HepG2 (cell line): Measurements from ENCODE around the gene TMEM107. TPM values are rescaled to one million over a fixed set of nuclear protein-coding genes. Genes with fewer than 3 reads are reported as not detected.

Source experiments
- AGO1 ChIP-seq: fragments of 200-400 bp; formaldehyde crosslinking; IDR thresholded peaks from 2 replicates; pipeline ENCODE4 v1.6.1; 2017; ENCODE audit warnings: mild to moderate bottlenecking, low read depth, low read length, moderate library complexity; ENCODE audit not compliant: poor library complexity, severe bottlenecking
- MIXL1 ChIP-seq: IDR thresholded peaks from 2 replicates; pipeline ENCODE4 v1.6.1; 2016
- NR2F2 ChIP-seq: IDR thresholded peaks from 2 replicates; pipeline ENCODE4 v1.6.1; 2012; ENCODE audit warnings: low read depth, inconsistent platforms, borderline replicate concordance
- RBAK ChIP-seq: sonication (generic); formaldehyde crosslinking; IDR thresholded peaks from 2 replicates; pipeline ENCODE4 v1.5.1; 2020; ENCODE audit warnings: mild to moderate bottlenecking, missing genetic modification reagents
- ZNF205 ChIP-seq: IDR thresholded peaks from 2 replicates; pipeline ENCODE4 v1.6.1; 2018; ENCODE audit warnings: missing biosample characterization, missing genetic modification reagents
- ZNF207 ChIP-seq: fragments of 450-650 bp; IDR thresholded peaks from 2 replicates; pipeline ENCODE4 v1.6.1; 2016; ENCODE audit warnings: antibody characterized with exemption, borderline replicate concordance
- ZNF318 ChIP-seq: sonication (generic); formaldehyde crosslinking; IDR thresholded peaks from 2 replicates; pipeline ENCODE4 v1.4.0; 2020; ENCODE audit warnings: mild to moderate bottlenecking, missing genetic modification reagents
- ZNF34 ChIP-seq: sonication (generic); formaldehyde crosslinking; IDR thresholded peaks from 2 replicates; pipeline ENCODE4 v1.4.0; 2020; ENCODE audit warnings: mild to moderate bottlenecking, missing genetic modification reagents, borderline replicate concordance
- ZNF407 ChIP-seq: sonication (generic); formaldehyde crosslinking; IDR thresholded peaks from one replicate; pipeline ENCODE4 v1.5.1; 2020; ENCODE audit warnings: mild to moderate bottlenecking, missing genetic modification reagents; ENCODE audit errors: not compliant biosample characterization
- polyA plus RNA-seq, 8 experiments: library from polyadenylated mRNA; depleted of rRNA in 3 of 8; stranded (reverse) in 7 of 8; unstranded in 1 of 8; fragments of >200 nt; fragmentation: Illumina TruSeq in 4 of 8; extraction: Trizol in 4 of 8; gene quantifications; 2 replicates each; pipeline versions ENCODE4 v1.2.1 to v1.2.3, GENCODE V29; 2011 to 2016; ENCODE audit warnings: low read depth in 4 of 8, missing spikeins in 1 of 8, mixed read lengths in 1 of 8; ENCODE audit not compliant: insufficient read depth in 1 of 8
- total RNA-seq, 5 experiments: library from RNA; depleted of rRNA; stranded (reverse); fragments of >200 nt; fragmentation: Illumina TruSeq; extraction: Trizol; gene quantifications; 2 replicates each; pipeline ENCODE4 v1.2.3, GENCODE V29; 2016; ENCODE audit warnings: low read depth in 1 of 5
- TF ChIP-seq, protein P1 (sequence below): sonication (generic); formaldehyde crosslinking; IDR thresholded peaks from 2 replicates; pipeline ENCODE4 v1.9.0; 2022; ENCODE audit warnings: low read depth, missing genetic modification reagents

Gene TMEM107
- total and polyA plus RNA-seq, 2 of the 13 experiments (the other 11 are each of a cell fraction or from before 2014, with no cell fraction given), result 7.2 to 15.3 TPM

DNA sequence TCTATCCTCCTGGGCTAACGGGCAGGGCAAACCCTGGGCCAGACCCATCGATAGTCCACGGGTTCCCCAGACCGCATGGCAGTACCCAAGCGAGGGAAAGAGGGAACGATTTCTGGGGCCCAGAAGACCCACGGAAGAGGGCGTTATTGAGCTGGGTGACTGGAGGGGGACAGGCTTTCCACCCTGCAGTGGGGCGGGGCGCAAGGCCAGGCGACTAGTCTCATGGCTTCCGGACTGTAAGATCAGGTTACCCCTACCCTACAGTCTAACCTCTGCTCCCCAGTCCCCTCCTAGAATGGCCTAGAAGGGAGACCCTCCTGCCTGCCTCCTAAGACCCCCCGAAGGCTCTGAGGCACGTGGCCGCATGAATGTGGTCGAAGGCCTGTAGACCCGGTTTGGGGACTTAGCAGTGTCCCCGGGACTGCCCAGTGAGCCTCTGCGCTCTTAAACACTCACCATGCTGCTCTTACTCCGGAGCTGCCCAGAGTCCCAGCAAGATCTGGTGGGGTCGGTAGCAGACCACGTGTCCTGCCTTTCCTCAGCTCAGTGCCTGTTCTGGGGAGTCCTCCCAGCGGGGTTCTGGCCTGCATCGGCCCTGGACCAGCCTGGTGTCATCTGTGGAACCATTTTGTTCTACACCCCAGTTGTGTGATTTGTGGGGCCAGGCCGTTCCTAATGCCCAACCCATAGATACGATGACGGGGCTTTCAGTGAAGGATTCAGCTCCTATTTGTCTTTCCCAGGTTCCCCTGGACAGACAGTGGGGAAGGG is 47.4 kb upstream of the TMEM107 start (continued):
- TF ChIP-seq ZNF407 (CRISPR knock-in tag), result no peak
- TF ChIP-seq AGO1, result no peak
- TF ChIP-seq MIXL1 (CRISPR knock-in tag), result no peak
- TF ChIP-seq RBAK (CRISPR knock-in tag), result no peak
- no peak for TF ChIP-seq ZNF205
- no peak for TF ChIP-seq ZNF318 (CRISPR knock-in tag)
- TF ChIP-seq ZNF207, result no peak
- no peak for TF ChIP-seq ZNF34 (CRISPR knock-in tag)
- TF ChIP-seq, protein P1, sequence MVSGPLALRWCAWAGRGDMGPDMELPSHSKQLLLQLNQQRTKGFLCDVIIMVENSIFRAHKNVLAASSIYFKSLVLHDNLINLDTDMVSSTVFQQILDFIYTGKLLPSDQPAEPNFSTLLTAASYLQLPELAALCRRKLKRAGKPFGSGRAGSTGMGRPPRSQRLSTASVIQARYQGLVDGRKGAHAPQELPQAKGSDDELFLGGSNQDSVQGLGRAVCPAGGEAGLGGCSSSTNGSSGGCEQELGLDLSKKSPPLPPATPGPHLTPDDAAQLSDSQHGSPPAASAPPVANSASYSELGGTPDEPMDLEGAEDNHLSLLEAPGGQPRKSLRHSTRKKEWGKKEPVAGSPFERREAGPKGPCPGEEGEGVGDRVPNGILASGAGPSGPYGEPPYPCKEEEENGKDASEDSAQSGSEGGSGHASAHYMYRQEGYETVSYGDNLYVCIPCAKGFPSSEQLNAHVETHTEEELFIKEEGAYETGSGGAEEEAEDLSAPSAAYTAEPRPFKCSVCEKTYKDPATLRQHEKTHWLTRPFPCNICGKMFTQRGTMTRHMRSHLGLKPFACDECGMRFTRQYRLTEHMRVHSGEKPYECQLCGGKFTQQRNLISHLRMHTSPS (CRISPR knock-in tag), result 0 out of 2 replicates have a peak, but pooled peaks have one; percentile 15
- TF ChIP-seq NR2F2, result no peak; the same call in 1 of the 2 replicates
